Activated CD4-positive, alpha-beta T cell treated with anti-CD3 and anti-CD28 coated beads, Interleukin-10, Interleukin-2, amounts not matched to agents 100 ng/mL and 50 ng/mL, durations not matched to agents 16 hours and 8 hours (primary cell): ENCODE data around the gene TCEANC.

ENCODE experiments used
- DNase-seq: peaks from one replicate; pipeline ENCODE4 v3.0.0-alpha.2; 2020

Gene TCEANC

DNA sequence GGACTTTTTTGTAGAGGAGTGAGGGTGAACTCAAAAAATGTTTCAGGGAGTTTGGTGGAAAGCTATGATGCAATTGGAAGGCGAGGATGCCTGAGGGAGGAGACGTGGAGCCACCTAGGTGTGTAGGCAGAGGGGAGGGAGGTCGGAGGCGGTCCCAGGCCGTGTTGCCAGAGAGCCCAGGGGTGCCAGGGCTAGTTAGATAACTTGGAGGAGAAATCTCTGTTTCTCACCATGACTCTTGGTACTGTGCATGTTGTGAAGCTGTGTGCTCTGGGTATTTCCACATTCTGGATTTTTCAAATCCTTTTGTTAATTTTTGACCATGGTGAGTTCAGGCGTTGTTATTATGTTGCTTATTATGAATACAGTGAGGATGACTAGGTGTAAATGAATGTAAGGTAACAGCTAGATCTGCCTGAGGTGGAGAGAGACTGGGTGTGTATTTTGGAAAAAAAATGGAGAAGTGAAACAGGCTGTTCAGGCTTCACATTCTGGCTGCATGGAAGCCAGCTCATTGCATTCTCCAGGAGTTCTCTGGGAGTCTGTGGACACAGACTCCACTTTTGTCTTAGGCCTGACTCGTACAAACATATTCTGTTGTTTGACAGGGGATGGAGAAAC, 40.5 kb downstream of the TCEANC start:
- no peak for DNase-seq

DNA sequence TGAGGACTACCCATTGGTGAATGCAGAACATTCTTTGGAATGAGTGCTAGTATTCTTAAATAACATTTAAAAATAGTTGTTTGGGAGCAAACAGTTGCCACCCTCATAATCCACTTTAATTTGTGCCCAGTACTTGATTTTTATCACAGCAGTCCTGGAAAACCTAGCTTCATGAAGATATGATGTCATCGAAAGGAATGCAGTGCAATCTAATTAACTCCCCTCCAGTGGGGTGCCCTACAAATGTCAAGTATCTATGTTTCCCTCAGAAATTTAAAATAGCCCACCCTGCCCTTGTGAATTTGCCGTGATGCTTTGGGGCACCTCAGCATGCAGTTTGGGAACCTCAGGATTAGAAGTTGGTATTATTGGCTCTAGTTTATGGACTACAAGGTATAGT, 41.4 kb downstream of the TCEANC start:
- no peak for DNase-seq

DNA sequence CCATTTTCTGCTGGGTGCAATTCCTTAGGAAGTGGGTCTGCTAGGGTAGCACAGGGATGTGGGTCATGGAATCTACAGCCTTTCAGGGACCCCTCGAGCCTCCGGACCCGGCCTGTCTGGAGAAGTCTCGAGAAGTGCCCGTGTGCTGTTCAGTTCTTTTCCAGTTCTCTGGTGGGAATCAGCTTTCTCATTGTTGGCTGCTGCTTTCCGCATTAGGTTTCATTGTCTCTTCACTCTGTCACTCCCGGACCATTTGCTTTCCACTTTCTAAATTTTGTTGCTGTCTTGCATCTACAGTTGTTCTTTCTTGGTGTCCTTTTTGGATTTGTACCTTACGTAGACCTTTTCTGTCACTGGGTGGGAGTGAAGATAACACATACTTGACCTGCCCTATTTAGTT, 42.0 kb downstream of the TCEANC start:
- no peak for DNase-seq

DNA sequence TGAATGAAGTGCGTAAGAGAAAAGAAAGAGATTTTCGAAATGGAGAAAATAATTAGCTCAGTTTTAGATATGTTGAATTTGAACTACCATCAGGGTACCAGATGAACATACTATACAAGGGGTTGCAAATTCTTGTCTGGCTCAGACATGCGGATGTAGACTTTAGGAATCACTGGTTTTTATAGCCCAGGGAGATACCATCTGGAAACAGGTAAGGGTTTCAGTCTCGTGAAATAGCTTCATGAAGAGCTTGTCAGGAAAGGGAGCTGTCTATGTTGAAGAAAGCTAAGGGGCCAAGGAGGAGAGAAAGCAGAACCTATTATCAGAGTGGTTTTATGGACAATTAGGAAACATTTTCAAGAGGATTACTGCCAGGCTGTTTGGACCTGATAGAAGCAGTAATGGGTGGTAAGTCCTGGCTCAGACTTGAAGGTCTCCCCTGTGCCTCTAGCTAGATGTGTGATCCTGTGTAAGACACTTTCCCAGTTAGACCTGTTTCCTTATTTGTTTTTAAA, 42.7 kb downstream of the TCEANC start:
- no peak for DNase-seq

DNA sequence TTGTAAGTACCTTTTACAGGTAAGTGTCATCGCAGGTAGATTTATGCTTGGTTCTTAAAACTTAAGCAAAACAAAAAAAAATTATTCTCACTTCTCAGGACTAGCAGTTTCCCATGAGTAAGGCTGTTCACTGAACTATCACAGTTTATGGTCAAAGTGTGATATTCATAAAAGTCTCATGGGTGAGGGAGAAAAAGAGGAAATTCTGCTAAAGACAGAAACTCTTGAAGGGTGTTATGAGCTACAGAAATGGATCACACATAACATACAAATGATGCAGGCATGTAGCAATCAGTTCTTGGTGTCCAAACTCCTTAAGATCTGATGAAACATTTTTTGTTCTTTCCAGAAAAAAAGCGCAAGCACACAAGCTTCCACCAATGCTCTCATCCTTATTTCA, 44.5 kb downstream of the TCEANC start:
- no peak for DNase-seq

DNA sequence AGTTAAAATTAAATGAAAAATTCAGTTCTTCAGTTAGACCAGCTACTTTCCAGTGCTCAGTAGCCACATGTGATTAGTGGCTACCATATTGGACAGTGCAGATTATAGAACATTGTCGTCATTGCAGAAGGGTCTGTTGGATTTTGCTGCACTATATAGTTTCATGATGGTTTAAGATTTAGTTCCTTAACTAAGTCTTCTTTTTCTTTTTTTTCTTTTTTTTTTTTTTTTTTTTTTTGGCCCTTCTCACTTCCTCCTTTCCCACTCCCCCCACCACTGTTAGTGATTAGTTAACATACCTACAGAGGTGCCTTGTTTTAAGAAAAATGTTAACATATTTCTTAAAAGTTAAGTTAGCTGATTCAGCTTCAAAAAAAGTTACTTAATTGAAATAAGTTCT, 45.0 kb downstream of the TCEANC start:
- no peak for DNase-seq

DNA sequence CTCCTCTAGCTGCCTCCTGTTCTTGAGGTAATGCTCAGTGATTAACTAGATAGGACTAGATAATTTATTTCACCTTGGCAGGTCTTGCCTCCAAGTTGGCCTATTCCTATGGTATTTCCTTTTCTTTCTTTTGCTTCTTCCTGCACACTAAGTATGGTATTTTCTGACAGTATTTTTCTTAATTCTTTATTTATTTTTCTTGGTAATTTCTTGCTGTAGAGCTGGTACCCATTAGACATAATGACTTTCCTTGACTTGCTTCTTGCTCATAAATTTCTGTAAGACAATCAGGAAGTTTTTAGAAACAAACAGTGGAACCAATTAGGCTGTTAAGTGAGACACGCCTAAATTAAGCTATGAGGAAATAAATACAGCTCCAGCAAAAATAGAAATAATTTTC, 45.5 kb downstream of the TCEANC start:
- DNase-seq, result no peak

DNA sequence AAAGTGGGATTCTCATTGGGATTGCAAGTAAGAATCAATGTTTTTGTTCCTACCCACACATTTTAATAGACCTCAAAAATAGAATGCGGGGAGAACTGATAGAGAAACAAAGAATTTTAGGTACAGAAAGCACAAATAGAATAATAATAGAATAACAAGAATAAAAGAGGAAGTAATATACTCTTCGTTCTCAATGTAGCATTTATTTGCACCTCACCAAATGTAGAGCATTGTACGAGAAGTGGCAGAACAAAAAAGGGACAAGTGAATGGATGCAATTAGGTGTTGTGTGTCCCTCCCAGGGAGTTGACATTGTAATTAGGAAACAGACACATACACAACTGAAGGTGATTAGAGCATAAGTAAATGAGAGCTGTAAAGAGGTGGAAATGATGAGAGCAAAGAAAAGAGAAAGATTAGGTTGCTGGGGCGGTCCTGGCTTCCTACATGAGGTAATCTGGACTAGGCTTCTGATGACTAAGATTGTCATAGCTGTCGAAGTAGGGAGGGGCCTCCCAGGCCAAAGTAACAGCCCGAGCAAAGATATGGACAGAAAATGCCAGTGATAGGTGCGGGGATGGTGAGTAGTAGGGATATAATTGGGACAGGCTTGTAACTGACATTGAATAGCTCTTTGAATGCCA, 46.4 kb downstream of the TCEANC start:
- DNase-seq, result peak; percentile 8

DNA sequence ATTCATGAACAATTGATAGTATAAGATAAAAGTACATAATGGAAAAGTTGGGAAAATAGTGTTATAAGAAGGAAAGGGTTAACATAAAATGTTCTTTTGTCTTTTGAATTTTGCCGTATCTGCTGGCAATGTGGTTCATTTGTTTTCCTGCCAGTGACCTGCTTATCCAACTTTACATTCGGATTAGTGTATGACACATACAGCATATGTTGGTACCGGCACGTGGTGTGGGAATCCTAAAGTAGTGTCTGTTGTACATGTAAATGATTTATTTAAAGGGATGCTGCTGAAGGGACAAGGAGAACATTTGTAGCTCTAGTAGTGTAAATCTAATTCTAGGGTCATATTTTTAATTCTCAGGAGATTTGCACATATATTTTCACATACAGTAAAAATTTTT, 47.4 kb downstream of the TCEANC start:
- no peak for DNase-seq

DNA sequence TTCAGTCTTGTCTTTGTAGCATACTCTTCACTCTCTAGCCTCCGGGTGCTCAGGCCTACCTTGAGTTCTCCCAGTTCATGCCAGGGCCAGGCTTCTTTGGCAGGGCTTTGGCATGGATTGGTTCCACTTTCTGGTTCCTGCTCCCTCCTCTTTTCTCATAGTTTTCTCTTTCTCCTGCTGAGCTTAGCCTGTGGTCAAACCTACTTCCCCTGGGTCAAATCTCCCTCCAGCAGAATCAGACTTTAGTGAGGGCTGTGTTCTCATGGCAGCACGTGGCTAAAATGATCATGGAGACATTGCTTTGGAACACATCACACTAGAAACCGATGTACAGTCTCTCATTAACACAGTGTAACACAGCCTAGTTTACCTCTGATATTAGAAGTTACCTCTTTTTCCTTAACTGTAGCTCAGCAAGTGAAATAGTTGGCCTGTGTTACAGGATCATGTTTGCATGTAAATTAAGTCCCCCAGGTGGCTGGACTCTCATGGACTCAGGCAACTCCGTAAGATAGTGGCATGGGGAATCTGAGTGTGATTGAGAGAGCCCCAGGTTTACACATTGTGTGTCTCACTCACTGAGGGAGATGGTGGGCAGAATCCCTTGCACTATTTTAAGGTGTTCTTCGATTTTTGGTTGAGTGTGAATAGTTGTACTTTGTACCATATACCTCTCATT, 49.3 kb downstream of the TCEANC start:
- DNase-seq, result no peak

DNA sequence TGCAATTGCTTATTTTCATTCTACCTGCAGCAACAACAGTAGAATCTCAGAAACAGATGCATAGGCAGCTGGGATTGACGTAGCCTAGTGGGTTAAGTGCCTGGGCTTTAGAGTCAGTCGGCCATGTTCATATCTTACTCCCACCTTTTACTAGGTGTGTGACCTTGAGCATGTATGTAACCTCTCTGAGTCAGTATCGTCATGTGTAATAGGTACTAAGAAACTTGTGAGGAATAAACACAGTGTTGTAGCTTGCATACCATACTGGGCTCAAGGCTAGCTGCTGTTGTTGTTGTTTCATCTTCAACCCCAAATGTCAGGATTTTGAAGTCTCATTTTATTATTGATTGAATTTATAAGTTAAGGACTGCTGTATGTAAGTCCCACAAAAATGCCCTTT, 50.2 kb downstream of the TCEANC start:
- DNase-seq, result no peak

DNA sequence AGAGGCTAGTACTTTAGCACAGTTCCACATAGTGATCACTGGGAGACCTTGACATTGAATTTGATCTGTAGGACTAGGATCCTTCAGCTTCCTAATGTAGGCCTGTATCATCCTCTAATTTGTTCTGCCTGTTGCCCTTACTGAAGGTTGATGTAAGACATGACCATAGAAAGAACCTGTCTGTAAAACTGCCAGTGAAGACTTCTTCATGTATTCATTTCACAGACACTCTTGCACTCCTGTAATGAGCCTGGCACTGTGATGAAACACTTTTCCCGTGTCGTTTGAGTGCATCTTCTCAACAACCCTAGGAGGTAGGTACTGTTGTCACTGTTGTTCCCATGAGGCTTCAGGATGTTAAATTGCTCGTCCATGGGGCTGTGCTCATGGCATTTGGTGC, 50.6 kb downstream of the TCEANC start:
- DNase-seq, result no peak

DNA sequence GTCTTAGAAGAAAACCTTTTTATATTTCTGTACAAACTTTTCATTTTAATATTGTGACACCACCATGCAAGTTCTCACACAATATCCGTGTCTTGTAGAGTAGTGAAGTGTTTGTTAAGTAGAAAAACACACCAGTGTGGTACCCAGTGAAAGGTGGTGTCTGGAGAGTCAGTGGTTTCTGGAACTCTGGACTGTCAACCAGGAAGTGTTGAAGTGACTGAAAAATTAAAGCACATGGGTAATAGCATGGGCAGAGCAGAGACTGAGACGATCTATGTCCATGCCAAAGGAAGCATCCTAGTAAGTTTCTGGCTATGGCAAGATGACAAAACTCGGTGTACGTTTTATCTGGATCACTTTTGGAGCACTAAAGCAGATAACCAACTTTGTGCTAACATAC, 58.2 kb downstream of the TCEANC start:
- DNase-seq, result no peak
